NCI-H82 treated with DMSO at 0.1 percent for 48 hours (cell line): ENCODE results near the gene C12orf54.
"Not testable (repeated sequence)": the region's sequence is repeated elsewhere in the genome, so short reads cannot be mapped to it uniquely, and the experiment has no call there.

Source experiments
- DNase-seq: peaks from one replicate; lab custom pipeline; 2025; ENCODE audit not compliant: unreplicated experiment; lab: John Stamatoyannopoulos, UW

The C12orf54 gene

DNA sequence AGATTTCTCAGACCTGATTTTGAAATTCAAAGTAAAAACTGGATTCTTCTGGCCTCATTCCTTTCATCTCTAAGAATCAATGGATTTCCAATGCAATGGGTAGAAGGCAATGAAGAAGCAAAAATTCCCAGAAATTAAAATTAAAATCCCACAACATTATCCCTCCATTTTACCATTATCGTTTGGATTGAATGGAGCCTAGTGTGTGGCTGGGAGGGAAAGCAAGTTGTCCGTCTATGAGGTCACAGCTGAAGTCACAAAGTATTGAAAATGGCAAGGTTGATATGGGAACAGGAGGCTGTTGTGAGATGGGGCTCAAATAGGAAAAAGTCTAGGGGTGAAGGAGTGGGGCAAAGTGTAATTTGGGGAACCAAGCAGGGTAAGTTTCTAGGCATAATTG is at the start of gene C12orf54:
Gene C12orf54 (plus strand): TSS at position 301 of the 400 bp plus-strand sequence. CDS start 799 bp downstream, outside the sequence.
- DNase-seq: no peak

DNA sequence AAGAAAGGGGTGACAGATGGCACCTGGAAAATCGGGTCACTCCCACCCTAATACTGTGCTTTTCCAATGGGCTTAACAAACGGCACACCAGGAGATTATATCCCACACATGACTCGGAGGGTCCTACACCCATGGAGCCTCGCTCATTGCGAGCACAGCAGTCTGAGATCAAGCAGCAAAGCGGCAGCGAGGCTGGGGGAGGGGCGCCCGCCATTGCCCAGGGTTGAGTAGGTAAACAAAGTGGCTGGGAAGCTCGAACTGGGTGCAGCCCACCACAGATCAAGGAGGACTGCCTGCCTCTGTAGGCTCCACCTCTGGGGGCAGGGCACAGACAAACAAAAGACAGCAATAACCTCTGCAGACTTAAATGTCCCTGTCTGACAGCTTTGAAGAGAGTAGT is 48.3 kb upstream of the C12orf54 start:
- DNase-seq: not testable (repeated sequence)

DNA sequence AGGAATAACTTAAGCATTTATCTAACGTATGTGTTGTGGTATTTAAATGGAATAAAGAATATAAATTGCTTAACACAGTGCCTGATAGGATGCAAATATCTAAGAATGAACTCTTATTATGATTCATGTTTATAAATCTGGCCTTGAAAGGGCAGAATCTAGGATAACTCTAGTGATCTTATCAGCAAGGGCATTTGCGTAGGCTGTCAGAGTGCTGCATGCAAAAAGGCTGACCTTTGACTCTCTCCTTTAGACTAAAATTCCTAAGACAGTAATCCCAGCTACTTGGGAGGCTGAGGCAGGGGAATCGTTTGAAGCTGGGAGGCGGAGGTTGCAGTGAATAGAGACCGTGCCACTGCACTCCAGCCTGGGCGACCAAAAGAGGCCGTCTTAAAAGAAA is 41.2 kb upstream of the C12orf54 start:
- DNase-seq: no peak

DNA sequence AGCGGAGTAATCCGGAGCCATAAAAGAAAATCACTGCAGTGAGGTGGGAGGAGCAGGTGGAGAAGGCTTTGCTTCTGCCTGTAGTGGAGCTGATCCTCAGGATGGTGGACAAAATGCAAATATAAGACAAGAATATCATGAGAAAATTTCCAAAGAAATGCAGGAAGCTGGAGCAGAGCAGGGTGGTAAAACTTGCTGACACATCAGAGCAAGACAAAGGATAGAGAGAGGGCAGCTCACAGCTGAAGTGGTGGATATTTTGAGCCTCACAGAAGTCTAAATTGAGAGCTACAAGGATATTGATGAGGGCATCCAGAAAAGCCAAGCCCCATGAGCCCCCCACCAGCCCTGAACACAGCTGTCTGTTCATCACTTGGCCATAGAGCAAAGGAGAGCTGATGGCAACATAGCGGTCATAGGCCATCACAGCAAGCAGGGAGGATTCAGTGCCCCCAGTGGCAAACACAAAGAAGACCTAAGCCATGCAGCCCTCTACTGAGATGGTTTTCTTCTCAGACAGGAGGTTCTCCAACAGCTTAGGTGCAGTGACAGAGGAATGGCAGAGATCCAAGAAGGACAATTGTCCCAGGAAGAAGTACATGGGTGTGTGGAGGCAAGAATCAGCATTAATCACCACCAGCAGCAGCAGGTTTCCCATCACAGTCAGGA is 40.0 kb upstream of the C12orf54 start:
- no peak for DNase-seq

DNA sequence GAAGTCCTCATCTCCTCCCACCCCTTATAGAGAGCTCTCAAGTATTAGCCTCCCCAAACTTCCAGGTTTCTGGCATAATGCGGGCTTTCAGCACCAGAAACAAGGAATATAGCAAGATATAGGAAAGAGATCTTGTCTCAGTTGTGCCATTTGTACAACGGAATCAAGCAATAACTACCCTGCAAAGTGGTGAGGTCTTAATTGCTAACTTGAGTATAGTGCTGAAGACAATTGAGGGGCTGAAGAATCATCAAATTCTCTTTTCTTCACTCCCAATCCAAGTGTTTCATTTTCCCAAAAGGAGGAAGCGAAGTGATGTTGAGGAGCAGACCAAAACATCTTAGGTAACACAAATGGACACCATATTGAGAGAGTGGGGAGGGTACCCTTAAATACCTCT is 36.8 kb upstream of the C12orf54 start:
- no peak for DNase-seq

DNA sequence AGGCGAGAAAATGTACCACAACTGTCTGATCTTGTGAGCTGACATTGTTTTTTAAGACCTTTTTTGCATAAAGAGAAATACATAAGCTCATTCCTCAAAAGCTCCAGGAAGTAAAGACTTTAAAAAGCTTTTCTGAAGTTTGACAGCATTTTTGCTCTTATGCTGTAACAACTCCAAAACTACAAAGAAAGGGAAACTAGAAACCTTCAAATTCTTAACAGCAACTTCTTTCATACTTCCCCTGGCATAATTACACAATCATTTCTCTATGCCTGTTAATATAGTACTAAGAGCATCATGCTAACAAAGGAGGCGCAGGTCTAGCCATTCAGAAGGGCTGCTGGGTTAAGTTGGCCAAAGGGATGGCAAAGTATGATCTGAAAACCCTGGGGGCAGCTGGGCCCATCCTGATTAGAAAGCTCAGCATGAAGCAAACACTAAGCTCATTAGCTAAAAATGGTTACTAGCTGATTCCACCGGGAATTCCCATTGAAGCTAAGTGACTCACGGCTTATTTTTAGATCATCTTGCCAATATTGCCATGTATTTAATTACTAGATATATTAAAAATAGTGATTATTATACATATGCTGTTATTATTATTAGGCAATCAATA is 36.0 kb upstream of the C12orf54 start:
- peak; percentile 82 for DNase-seq

DNA sequence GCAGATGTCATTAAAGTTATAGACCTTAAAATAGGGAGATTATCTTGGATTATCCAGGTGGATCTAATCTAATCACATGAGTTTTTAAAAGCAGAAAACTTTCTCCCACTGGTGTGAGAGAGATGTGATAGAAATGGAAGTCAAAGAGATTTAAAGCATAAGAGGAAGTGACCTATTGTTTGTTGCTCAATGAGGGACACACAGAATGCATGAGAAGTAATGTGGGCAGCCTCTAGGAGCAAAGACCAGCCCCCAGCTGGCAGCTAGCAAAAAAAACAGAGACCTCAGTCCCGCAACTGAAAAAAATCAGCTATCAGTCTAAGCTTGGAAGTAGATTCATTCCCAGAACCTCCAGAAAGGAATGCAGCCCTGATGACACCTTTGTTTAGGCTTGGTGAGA is 34.5 kb upstream of the C12orf54 start:
- DNase-seq: no peak

DNA sequence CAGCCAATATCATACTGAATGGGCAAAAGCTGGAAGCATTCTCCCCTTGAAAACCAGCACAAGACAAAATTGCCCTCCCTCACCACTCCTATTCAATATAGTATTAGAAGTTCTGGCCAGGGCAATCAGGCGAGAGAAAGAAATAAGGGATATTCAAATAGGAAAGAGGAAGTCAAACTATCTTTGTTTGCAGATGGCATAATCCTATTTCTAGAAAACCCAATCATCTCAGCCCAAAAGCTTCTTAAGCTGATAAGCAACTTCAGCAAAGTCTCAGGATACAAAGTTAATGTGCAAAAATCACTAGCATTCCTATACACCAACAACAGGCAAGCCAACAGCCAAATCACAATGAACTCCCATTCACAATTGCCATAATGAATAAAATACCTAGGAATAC is 30.9 kb upstream of the C12orf54 start:
- DNase-seq: peak; percentile 7

DNA sequence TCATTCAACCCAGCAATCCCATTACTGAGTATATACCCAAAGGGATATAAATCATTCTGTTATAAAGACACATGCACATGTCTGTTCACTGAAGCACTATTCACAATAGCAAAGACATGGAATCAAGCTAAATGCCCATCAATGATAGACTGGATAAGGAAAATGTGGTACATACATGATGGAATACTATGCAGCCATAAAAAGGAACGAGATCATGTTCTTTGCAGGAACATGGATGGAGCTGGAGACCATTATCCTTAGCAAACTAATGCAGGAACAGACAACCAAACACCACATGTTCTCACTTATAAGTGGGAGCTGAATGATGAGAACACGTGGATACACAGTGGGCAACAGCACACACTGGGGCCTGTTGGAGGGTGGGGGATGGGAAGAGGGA is 29.3 kb upstream of the C12orf54 start:
- not testable (repeated sequence) for DNase-seq

DNA sequence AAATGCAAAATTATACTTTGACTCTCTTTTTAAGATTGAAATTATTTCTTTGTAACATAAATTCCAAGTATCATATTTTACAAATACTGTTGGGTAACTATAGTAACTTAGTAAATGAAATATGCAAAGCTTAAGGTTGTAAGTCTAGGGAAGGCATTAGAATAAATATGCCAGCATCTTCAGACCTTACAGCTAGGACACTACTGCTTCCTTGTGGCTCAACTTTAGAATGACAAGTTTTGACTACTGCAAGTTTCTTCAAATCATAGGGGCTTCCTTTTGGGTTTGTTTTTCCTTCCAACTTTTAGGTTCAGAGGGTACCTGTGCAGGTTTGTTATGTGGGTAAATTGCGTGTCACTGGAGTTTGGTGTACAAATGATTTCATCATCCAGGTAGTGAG is 27.6 kb upstream of the C12orf54 start:
- peak; percentile 19 for DNase-seq

DNA sequence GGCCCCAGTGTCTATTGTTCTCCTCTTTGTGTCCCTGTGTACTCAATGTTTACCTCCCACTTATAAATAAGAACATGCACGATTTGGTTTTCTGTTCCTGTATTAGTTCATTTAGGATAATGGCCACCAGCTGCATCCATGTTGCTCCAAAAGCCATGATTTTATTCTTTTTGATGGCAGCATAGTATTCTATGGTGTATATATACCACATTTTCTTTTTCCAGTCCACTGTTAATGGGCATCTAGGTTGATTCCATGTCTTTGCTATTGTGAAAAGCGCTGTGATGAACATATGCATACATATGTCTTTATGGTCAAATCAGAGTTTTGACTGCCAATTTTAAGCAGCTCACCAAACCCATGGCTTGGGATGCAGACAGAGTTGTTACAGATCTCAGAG is 27.2 kb upstream of the C12orf54 start:
- DNase-seq: no peak

DNA sequence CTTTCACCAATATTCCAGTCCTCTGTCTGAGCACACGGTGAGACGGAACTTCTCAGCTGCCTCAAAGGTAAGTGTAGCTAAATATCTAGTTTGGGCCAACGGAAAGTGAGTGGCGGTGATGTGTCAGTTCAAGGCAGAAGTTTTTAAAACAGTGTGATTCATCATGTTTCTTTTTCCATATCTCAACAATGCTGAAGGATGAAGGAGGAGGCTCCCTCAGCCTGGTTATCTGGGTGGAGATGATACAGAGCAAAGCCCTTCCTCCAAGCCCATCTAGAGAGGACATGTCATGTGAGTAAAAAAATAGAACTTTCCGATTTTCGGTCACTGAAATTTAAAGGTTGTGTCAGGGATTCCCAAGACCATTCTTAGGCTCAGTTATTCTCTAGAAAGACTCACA is 23.0 kb upstream of the C12orf54 start:
- no peak for DNase-seq

DNA sequence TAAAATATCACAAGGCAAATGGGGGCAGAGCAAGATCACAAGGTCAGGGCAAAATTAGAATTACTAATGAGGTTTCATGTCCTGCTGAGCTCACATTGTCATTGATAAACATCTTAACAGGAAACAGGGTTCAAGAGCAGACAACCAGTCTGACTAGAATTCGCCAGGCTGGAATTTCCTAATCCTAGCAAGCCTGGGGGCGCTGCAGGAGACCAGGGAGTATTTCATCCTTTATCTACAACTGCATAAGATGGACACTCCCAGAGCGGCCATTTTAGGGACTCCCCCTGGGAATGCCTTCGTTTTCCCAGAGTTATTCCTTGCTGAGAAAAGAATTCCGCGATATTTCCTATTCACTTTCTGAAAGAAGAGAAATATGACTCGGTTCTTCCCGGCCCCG is 13.3 kb upstream of the C12orf54 start:
- DNase-seq: not testable (repeated sequence)

DNA sequence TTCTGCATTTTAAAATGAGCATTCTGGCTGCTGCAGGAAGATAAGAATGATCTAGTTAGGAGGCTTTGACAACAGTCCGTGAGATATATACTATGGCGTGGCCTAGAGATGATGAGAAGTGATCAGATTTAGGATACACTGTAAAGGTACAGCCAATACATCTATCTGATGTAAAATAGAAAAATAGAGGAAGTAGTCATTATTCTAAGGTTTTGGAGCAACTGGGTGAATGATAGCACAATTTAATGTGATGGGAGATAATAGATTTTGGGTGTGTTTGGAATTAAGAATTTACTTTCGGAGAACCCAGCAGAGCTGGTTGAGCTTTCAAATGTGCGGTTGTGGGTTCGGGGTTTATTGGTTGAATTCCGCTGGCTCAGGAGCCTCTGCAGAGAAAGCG is 10.0 kb upstream of the C12orf54 start, which contains the start of gene ANP32D:
Gene ANP32D (plus strand): TSS at position 301 of the 400 bp plus-strand sequence. CDS start 106 bp downstream, outside the sequence.
- no peak for DNase-seq

DNA sequence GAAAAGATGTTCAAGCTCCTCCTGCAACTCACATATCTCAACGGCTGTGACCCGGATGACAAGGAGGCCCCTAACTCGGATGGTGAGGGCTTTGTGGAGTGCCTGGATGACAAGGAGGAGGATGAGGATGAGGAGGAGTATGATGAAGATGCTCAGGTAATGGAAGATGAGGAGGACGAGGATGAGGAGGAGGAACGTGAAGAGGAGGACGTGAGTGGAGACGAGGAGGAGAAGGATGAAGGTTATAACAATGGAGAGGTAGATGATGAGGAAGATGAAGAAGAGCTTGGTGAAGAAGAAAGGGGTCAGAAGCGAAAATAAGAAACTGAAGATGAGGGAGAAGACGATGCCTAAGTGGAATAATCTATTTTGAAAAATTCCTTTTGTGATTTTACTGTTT is 9.2 kb upstream of the C12orf54 start:
- no peak for DNase-seq

DNA sequence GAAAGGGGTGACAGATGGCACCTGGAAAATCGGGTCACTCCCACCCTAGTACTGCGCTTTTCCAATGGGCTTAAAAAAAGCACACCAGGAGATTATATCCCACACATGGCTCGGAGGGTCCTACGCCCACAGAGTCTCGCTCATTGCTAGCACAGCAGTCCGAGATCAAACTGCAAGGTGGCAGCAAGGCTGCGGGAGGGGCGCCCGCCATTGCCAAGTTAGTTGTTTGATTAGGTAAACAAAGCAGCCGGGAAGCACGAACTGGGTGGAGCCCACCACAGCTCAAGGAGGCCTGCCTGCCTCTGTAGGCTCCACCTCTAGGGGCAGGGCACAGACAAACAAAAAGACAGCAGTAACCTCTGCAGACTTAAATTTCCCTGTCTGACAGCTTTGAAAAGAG is 7.8 kb upstream of the C12orf54 start:
- DNase-seq: not testable (repeated sequence)

DNA sequence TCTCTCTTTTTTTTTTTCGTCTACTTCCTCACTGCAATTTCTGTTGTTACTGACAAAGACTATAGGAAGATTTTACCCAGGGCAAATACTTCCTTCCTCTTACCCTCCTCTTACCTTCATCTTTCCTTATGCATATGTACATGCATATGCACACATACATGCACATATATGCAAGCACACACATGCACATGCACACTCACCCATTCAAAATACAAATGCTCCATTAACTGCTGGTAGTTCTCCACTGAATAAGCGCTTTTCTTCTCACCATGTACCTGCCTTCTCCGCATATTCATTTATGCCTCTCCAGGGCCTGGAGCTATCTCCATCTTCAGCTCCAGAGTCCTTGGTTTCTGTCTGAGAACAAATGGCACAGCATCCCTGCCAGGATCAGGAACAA is 632 bp downstream of the C12orf54 start:
- DNase-seq: no peak

DNA sequence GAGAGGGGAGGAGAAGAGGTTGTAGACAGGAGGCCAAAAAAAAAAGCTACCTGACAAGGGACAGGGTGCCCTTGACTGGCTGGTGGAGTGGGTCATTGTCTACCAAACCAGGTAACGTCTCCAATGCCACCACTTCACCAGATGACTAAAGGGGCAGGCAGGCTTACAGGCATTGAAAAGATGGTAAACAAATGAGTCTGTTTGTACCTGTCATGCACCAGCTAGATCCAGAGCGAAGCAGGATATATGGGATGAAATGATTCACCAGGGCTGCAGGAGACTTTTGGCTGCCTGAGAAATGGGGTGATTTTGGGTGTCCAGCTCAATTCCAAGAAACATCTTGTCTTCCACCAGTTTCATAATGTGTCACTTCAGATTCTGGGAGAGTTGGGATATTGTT is 4.0 kb downstream of the C12orf54 start:
- DNase-seq: no peak

DNA sequence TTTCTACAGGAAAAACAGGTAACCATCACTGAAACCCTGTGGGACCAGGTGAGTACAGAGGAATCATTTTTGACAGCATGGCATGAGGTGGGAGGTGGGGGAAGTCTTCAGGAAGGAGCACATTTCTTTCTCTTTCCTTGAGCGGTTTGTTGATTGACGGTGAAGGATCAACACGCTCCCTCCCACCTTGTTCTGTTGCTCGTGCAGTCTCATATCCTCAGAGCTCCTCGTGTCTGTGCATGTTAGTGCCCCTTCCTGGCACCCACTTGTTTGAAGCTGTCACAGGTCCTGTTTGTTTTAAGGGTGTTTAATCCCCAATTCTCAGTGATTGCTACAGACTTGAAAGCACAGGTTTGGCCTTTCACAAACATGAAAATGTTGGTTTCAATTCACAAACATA is 4.4 kb downstream of the C12orf54 start:
- DNase-seq: no peak

DNA sequence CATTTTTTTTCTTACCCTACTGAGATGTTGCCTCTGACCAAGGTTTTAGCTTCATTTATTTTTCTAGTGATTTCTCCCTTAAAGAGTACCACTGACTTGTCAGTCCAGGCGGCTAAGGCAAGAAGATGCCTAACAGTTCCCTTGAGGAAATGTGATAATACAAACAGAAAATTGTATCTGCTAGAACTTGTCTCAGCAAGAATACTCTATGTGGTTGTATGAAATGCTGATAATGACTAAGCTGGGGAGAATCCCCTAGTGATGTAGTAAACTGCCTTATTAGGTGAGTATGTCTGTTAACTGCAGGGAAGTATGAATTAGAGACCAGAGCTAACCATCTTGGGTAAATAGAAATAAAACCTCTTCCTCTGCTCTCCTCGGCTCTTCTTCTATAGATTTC is 6.7 kb downstream of the C12orf54 start:
- DNase-seq: no peak

DNA sequence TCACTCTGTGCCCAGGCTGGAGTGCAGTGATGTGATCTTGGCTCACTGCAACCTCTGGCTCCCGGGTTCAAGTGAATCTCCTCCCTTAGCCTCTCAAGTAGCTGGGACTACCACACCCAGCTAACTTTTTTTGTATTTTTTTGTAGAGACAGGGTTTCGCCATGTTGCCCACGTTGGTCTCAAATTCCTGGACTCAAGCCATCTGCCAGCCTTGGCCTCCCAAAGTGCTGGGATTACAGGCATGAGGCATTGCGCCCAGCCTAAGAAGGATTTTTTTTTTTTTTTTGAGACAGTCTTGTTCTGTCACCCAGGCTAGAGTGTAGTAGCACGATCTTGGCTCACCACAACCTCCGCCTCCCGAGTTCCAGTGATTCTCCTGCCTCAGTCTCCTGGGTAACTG is 7.2 kb downstream of the C12orf54 start:
- DNase-seq: not testable (repeated sequence)

DNA sequence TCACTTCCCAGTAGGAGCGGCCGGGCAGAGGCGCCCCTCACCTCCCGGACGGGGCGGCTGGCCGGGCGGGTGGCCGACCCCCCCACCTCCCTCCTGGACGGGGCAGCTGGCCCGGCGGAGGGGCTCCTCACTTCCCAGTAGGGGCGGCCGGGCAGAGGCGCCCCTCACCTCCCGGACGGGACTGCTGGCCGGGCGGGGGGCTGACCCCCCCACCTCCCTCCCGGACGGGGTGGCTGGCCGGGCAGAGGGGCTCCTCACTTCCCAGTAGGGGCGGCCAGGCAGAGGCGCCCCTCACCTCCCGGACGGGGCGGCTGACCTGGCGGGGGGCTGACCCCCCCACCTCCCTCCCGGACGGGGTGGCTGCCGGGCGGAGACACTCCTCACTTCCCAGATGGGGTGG is 18.0 kb downstream of the C12orf54 start:
- DNase-seq: not testable (repeated sequence)

DNA sequence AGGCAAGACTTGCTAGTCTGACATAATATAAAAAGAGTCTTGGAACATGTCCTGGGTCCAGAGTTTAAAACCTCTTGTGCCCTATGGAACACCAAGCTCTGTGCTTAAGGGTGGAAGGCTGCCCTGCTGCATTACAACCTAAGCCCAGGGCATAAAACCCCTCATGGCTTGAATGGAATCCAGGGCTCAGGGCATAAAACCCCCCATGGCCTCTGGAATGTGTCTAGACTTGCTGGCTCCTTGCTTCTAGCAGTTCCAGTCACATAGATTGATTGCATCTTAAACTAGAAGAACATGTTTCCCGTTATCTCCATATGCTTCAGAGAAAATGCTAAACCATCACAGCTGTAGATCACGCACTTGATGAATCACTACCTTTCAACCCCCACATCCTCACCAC is 24.5 kb downstream of the C12orf54 start:
- DNase-seq: not testable (repeated sequence)
